Muscle of back (tissue), 13 donors: Measurements from ENCODE around the gene FAS. TPM values are rescaled to one million over a fixed set of nuclear protein-coding genes. Genes with fewer than 3 reads are reported as not detected.
A peak's percentile ranks its signal among the peaks of the same experiment; 100 is the strongest.

ENCODE experiments used
- DNase-seq, 3 donors: peaks; one replicate each; pipeline versions ENCODE4 v3.0.0 to v3.0.0-alpha.2; 2013
- long read RNA-seq, 9 donors: transcript quantifications; one replicate each; lab custom pipeline, GENCODE V29; 2026
- polyA plus RNA-seq, 10 donors: library from polyadenylated mRNA; unstranded; fragments of 120-200 nt; gene quantifications; one replicate each; pipeline ENCODE4 v1.2.1, GENCODE V29; 2013; ENCODE audit not compliant: insufficient read length in 10 of 10

Gene FAS
- polyA plus RNA-seq: 10 to 100 TPM in 4 of 10 donors, 1 to 10 TPM in 6; 6.0 to 12.4 (median 8.8) TPM
- long read RNA-seq, donor 1, partial matches to known transcripts: 0 of 2 reads
- long read RNA-seq, donor 1, other reads (novel, unspliced or antisense): 0 of 2 reads
- long read RNA-seq, donor 2, partial matches to known transcripts: 0 of 1 reads
- long read RNA-seq, donor 2, other reads (novel, unspliced or antisense): 0 of 1 reads
- long read RNA-seq, donor 3: 0 reads
- long read RNA-seq, donor 4: 0 reads
- long read RNA-seq, donor 5, partial matches to known transcripts: 0 of 3 reads
- long read RNA-seq, donor 5, other reads (novel, unspliced or antisense): 0 of 3 reads
- long read RNA-seq, donor 6, partial matches to known transcripts: 0 of 2 reads
- long read RNA-seq, donor 6, other reads (novel, unspliced or antisense): 0 of 2 reads
- long read RNA-seq, donor 7: 0 reads
- long read RNA-seq, donor 8, partial matches to known transcripts: 0 of 1 reads
- long read RNA-seq, donor 8, other reads (novel, unspliced or antisense): 0 of 1 reads
- long read RNA-seq, donor 9: 0 reads

GRCh38 chr10:88990384-88991160, at the start of gene FAS:
TSS of gene FAS (plus strand) at chr10:88990798. CDS start at chr10:88990877, 79 bp downstream.
- DNase-seq: peak in 2 of 3 donors; percentile 61 to 87

- DNase-seq: no peak
Observed at GRCh38 chr10:88941026-88941425, 49.6 kb upstream of the FAS start.

GRCh38 chr10:88943778-88944177, 46.8 kb upstream of the FAS start:
- no peak for DNase-seq

- DNase-seq: no peak
Observed at GRCh38 chr10:88944813-88945212, 45.8 kb upstream of the FAS start.

- no peak for DNase-seq
Observed at GRCh38 chr10:88946200-88946599, 44.4 kb upstream of the FAS start.

- no peak for DNase-seq
Observed at GRCh38 chr10:88946965-88947590, 43.5 kb upstream of the FAS start.

GRCh38 chr10:88949051-88949450, 41.5 kb upstream of the FAS start:
- DNase-seq: no peak

- DNase-seq: peak in 1 of 3 donors; percentile 61
Observed at GRCh38 chr10:88949912-88950837, 40.4 kb upstream of the FAS start.

- DNase-seq: peak in 2 of 3 donors; percentile 84 to 86
Observed at GRCh38 chr10:88952647-88953111, 37.9 kb upstream of the FAS start, which contains the start of gene ACTA2. TSS of gene ACTA2 (minus strand) at chr10:88952773. CDS start at chr10:88948930, 3,843 bp downstream.

- no peak for DNase-seq
Observed at GRCh38 chr10:88953662-88954061, 36.9 kb upstream of the FAS start.

GRCh38 chr10:88954458-88955083, 36.0 kb upstream of the FAS start:
- no peak for DNase-seq

GRCh38 chr10:88957381-88957780, 33.2 kb upstream of the FAS start:
- DNase-seq: no peak

- no peak for DNase-seq
Observed at GRCh38 chr10:88958721-88959120, 31.9 kb upstream of the FAS start.

- no peak for DNase-seq
Observed at GRCh38 chr10:88960802-88961201, 29.8 kb upstream of the FAS start.

- no peak for DNase-seq
Observed at GRCh38 chr10:88961266-88961665, 29.3 kb upstream of the FAS start.

- DNase-seq: no peak
Observed at GRCh38 chr10:88962336-88962735, 28.3 kb upstream of the FAS start.

- DNase-seq: no peak
Observed at GRCh38 chr10:88963318-88963717, 27.3 kb upstream of the FAS start.

- DNase-seq: no peak
Observed at GRCh38 chr10:88964360-88964759, 26.2 kb upstream of the FAS start.

GRCh38 chr10:88964869-88965415, 25.7 kb upstream of the FAS start:
- DNase-seq: peak in 1 of 3 donors; percentile 45

GRCh38 chr10:88966797-88967196, 23.8 kb upstream of the FAS start:
- DNase-seq: peak in 1 of 3 donors; percentile 51
